GDM1 (cell line): ENCODE data around the gene PNPO.
A peak's percentile ranks its signal among the peaks of the same experiment; 100 is the strongest.

Source experiments
- DNase-seq: peaks from one replicate; lab custom pipeline; 2025; lab: John Stamatoyannopoulos, UW

The PNPO gene

DNA sequence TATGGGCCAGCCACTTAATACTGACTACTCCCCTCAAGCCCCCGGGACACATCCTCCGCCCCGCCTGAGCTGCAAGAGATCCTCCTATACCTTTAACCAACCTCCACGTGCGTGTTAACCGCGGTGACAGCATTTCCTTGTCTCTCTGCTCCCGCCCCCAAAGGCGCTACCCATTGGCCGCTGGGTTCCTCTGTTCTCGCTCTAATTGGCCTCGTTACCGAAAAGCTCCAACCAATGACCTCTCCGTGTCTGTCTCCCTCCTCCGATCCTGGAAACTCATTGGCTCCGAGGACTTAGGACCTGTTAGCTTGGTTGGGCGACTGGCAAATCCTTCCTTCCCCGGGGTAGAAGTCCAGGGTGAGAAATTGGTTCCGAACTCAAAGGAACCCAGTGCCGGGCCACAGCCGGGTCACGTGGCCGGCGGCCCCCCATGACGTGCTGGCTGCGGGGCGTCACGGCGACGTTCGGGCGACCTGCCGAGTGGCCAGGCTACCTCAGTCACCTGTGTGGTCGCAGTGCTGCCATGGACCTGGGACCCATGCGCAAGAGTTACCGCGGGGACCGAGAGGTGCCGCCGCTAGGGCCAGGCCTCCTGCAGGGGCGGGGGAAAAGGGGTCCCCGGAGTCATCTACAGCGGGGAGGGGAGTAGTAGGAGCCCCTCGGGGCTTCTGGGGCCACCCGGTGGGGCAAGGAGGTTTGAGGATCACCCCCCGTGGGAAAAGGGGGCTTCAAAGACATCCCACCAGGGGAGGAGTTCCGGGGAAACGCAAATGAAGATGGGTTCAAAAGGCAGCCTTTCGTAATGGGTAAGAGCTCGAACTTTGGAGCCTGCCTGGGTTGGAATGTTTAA, at the start of gene PNPO:
PNPO (plus strand) TSS at position 326 of the 850 bp plus-strand sequence; CDS start at position 431, 105 bp downstream.
- DNase-seq = peak; percentile 95

DNA sequence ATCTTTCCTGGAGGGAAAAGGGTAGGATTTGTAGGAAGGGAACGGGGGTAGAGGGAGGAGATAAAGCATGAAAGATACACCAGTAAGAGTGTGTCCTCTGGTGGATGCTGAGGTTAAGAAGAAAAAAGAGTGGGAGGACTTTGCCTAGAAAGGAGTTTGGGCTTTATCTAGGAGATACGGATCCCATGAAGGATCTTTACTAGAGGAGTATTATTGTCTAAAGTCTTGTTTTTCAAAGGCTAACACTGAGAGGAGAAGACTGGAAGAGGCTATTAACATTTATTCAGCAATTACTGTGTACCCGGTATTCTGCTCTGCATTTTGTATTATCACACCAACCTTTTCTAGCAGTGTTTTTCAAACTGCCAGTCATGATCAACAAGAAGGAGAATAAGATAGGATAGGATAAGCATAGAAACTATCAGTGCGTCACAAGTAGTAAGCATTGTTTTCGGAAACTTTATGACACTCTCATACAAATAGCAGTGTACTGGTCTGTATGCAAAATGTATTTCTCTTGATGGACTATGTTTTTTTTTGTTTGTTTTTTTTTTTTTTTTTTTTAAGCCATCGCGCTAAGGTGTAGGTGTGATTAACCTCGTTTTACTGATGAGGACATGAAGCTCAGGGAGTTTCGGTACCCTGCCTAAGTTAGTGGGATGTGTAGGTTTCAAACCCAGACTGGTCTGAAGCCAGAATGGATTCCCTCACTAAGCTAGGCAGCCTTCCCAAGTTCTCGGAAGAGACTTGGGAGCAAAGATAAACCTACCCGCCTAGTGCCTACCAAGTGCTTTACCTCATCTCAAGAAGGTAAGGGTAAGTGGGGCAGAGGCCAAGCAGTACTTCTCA, 46.6 kb upstream of the PNPO start:
- no peak for DNase-seq

DNA sequence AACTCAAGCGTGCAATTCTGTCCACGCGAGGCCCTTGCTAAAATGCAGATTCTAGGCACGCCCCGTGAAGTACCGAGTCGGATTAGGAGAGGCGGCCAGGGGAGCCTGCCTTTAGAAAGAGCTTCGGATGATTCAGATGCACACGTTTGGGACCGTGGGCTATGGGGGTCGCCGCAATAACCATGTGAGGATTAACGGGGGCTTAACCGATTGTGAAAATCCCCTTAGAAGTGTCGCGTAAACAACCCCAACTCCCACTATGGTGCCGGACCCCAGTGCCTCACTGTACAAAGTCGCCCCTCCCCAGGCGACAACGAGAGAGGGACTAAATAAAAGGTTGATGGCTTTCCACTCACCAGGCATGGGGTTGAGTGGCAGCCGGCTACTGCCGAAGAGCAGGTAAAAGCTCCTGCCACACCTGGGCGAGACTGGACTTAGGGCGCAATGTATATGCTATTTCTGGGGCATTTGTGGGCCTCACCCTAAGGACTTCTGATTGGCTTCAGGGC, 46.0 kb upstream of the PNPO start:
- DNase-seq = no peak

DNA sequence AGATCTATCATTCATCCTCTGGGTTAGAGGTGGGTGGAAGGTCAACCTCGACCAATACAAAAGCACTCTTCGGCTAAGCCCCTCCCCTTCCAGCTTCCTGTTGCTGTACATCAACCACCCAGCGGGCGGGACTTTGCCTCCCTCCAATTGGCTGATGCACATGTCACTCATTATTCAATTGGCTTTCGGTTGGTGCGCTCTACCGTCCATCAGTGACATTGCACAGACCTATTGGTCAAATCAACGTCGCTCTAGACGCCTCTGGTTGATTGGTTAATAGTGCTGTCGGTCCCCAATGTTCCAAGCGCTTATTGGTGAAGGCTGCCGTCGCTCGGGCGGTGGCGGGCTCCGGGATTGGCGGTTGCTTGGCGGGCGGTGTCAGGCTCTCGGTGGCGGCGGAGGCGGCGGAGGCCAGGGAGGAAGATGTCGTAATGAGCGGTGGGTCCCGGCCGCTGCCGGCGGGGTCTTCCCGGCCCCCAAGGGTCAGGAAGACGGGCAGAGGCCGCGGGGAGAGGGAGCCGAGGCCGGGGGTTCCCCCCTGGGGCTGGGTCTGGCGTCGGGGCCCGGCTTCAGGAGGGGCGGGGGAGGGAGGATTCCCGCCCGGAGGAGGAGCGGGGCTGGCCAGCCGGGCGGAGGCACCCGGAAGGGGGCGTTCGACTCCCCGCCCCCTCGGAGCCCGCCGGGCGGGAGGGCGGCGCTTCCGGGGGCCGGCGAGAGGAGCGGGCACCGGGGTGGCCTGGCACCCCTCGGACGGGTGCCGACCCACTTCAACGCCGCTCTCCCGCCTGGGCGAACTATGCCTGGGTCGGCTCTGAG, 45.3 kb upstream of the PNPO start, which contains the start of gene SP2:
SP2 (plus strand) TSS at position 381 of the 816 bp plus-strand sequence; CDS start at position 432, 51 bp downstream.
- DNase-seq = peak; percentile 100

DNA sequence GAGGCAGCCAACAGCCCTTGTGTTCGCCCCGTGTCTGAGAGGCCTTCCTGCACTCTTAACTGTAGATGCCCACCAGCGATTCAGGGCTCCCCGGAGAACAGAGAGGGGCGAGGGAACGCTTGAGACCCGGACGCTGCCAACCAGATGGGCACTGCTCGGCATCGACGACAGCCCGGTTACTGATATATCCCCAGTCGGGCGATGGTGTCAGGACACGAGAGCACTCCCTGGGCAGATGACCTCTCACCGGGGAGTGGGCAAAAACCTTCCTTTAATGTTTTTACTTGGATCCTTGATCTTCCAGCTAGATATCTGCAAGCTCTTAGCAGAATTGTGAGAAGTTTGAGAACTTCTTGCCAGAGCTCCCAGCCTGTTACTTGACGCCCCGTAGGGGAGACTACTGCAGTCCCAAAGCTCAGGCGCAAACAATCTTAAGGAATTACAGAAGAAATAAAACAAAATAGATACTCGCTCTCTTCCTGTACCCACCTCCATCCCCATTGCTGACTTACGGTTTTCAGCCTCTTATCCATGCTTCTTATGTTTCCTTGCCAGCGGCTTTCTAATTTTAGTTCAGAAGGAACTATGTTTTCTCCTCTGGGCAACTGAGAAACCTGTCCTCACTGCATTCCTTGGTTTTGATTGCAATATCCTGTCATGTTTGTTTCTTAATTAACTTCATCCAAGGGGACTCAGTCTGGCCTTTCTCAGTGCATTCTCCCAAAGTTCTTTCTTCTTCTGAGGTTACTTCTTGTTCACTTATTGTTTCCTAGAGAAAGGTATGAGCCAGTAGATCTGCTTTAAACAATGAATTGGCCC, 44.5 kb upstream of the PNPO start:
- DNase-seq = no peak

DNA sequence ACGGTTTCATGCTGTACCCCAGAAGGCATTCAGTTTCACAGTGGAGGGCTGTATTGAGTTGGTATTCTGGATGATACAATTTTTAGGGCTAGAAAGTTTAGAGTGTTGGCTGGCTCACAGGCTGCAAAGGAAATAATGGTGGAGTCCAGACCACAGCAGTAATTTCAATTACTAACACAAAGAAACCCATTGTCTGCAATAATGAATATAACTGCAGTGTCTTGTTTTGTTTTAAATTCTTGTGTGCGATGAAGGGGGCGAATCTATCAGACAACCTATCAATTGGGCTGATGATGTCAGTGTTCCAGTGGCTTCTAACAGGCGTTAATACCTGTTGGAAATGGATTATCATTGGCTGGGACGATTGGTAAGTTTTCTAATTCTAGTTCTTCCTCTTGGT, 43.8 kb upstream of the PNPO start:
- no peak for DNase-seq

DNA sequence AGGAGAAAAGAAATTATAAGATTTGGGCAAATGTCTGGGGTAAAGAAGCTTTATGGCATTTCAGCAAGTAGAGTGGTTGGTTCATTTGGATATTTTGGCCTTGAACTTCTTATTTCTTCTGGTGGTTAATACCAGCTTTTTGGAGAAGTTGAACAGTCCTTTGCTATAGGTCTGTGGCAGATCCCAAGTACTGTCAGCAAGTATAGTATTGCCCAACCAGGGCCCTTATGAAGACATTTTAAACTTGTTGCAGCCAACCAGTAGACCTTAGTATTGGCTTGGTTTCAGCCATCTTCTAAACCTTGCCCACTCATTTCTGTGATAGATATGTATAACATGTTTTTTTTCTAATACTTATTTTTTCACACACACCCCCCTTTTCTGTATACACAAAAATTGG, 43.1 kb upstream of the PNPO start:
- DNase-seq = no peak

DNA sequence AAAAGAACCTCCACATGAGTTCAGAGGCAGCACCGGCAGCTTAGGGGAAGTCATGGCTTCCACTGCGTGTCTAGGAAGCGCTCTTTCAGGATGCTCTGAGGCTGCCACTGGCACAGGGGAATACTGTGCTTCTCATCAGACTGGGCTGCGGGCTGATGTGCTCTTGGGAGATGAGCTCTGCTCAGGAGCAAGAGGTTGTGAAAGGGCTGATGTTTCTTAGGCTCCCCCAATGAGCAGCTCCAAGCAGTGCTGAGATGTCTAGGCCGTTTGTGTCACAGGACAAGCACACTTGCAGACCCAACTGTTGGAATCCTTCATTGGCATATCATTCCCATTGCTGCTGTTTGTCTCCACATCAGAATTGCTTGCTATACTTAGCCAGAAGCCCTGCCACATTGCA, 41.7 kb upstream of the PNPO start:
- DNase-seq = no peak

DNA sequence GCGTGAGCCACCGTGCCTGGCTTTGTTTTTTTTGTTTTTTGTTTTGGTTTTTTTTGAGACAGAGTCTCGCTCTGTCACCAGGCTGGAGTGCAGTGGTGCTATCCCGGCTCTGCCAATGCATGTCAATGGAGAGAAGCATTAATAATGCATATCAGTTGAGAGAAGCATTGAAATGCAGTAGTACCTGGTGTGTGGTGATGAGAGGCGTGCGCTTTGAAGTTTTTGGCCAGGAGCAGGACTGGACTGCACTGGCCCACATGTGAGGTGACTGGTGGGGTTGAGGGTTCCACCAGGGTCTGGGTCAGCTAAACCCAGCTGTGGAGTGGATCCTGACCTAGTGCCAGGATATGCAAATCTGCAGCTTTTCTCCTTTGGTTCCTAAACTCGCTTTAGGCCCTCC, 39.9 kb upstream of the PNPO start:
- no peak for DNase-seq

DNA sequence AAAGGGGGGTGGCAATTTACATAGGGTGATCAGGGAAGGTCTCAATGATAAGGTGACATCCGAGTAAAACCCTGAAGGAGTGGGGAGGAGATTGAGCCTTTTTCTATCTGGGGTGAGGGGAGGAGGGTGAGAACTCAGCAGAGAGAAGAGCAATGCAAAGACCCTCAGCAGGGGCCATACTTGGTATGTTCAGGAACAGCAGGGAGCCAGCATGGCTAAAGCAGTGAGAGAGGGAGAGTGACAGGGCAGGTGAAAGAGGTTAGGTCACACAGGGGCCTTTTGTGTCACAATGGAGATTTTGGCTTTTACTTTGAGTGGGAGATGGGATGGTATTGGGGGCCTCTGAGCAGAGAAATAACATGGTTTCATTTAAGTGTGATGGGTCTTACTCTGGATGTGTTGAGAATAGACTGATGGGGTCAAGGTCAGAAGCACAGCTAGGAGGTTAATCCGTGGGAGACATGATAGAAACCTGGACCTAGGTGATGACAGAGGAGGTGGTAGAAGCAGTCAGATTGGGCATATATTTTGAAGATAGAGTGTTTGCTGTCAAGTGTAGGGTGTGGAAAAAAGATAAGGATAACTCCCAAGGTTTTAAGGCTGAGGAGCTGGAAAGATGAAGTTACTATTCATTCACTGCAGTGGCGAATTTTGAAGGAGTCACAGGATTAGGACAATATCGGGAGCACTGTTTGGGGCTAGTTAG, 39.2 kb upstream of the PNPO start:
- DNase-seq = no peak

DNA sequence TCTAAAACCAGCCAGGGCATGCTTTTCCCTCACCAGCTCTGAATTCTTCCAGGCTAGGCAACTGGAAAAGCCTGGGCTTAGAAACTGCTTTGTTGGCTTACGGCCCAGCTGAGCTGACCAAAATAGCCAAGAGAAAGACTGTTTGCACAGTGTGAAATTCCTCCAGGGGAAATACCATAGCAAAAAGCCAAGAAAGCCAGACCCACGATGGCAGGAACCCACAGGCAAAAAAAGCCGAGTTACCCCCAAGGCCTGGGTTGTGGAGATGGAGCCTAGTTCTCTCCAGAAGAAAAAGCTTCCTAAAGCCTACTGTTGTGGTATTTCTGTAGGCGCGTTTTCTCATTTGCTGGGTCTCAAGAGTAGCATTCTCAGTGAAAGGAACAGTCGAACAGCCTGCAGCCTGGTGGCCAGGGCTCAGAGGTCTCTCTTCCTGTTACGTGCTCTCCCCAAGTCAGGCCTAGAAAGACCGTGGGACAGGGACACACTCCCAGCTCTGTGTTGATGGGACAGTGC, 36.1 kb upstream of the PNPO start:
- no peak for DNase-seq

DNA sequence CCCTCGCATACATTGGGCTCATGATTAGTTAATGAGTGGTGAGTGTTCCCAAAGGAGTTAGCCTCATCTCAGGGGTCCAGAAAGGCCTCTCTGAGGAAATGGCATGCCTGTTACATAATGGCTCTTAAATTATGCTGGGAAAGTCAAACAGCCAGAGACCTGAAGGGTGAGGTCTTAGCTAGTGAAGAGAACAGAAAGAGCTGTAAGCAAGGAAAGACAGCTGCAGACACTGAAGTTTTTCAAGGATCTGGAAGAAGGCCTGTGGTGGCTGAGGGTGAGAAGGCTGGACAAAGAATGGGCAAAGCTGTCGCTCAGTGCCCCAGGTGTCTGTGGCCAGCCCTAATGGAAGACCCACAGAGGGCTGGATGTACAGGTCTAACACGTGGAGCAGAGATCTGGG, 34.9 kb upstream of the PNPO start:
- DNase-seq = no peak

DNA sequence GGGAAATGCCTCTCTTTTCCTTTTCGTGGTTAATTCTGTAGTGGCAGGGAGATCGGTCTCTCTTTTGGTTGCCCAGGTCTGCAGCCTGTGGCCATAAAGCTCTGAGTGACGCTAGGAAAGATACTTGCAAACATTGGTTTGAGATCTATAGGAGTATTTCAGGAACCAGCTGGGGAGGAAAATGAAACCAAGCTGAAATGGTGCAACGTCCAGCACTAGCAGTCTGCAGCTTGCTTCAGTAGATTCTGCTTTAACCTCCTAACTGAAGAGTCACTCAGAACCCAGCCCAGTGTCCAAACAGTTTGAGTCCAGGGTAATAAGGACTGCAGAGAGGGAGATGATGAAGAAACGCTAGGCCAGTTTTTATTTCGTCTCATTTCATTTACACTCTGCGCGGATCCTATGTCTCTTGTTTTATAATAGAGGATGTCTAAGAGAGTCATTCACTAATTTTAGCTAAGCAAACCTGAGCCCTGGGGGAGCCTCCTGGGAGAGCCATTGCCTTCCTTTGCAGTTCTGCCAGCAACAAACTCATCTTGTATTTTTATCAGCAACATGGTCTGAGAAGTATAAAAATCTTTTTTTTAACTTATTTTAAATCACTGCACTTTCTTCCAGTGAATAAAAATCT, 33.3 kb upstream of the PNPO start:
- peak; percentile 11 for DNase-seq

DNA sequence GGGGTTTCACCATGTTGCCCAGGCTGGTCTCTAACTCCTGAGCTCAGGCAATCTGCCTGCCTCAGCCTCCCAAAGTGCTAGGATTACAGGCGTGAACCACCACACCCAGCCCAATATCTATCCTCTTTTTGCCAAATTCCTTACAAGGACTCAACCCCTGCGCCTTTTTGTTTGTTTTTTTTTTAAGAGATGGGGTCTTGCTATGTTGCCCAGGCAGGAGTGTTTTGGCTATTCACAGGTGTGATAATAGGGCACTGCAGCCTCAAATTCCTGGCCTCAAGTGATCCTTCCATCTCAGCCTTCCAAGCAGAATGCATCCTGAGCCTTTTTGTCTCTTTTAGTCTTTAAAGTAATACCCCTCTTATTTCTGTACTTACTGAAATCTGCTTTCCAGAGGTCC, 28.3 kb upstream of the PNPO start:
- no peak for DNase-seq

DNA sequence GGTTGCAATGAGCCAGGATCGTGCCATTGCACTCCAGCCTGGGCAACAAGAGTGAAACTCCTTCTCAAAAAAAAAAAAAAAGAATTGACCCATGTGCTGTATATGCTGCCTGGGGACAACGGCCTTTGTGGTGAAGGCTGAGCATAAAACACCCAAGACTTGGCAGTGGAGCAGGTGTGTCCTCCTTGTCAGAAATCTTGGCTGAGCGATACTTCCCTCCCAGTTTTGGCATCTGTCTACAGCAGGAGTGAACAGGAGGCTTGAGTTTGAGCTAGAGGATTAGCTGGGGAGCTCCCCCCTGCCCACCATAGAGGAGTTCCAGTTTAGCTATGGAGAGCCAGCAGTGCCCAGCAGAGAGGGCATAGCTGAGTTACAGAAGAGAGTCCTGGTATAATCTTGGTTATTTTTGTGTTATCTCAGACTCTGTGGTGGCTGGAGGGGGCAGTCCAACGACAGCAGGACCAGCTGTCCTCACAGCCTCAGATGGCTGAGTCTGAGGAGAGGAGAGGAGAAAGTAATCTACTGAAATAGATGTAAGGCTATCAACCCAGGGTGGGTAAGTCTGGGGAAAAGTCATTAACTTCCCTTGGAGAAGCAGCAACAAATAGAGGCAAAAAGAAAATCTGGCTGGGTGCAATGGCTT, 26.9 kb upstream of the PNPO start:
- DNase-seq = no peak

DNA sequence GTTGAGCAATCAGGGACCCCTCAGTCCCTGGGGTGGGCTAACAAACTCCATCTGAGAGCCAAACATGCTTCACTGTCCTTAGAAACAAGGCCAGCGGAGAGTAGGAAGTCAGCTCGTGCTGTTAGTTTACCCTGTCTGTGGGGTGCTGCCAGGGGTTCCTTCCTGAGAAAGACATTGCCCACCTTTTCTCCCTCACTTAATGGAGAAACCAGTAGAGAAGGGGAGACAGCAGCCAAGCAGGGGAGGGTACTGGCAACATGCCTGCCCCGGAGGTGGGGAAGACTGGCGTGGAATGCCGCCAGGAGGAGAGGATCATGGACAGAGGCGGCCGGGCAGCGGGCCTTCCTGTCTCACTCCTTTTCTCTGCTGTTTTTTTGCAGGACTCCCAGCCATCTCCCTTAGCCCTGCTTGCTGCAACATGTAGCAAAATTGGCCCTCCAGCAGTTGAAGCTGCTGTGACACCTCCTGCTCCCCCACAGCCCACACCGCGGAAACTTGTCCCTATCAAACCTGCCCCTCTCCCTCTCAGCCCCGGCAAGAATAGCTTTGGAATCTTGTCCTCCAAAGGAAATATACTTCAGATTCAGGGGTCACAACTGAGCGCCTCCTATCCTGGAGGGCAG, 25.5 kb upstream of the PNPO start:
- no peak for DNase-seq

DNA sequence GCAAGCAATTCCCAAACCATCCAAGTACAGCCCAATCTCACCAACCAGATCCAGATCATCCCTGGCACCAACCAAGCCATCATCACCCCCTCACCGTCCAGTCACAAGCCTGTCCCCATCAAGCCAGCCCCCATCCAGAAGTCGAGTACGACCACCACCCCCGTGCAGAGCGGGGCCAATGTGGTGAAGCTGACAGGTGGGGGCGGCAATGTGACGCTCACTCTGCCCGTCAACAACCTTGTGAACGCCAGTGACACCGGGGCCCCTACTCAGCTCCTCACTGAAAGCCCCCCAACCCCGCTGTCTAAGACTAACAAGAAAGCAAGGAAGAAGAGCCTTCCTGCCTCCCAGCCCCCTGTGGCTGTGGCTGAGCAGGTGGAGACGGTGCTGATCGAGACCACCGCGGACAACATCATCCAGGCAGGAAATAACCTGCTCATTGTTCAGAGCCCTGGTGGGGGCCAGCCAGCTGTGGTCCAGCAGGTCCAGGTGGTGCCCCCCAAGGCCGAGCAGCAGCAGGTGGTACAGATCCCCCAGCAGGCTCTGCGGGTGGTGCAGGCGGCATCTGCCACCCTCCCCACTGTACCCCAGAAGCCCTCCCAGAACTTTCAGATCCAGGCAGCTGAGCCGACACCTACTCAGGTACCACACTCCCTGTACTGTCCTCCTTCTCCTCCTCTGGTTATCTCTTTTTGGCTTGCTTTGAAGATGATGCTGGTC, 24.7 kb upstream of the PNPO start:
- DNase-seq = no peak

DNA sequence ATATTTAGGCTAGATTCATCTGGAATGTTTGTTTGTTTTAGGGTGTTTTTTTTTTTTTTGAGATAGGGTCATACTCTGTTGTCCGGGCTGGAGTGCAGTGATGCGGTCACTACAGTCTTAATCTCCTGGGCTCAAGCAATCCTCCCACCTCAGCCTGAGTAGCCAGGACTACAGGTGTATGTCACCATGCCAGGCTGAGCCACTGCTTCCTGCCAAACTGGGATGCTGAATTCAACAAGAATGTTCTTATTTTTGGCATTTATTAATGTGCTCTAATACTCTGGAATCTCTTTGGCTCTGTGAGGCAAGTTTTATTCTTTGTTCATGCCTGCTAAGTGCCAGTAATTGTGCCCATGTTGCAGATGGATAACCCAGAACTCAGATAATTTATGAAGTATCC, 23.8 kb upstream of the PNPO start:
- DNase-seq = no peak
